Neuronal stem cell (in vitro differentiated cells): ENCODE measurements around the gene DMXL1.

Experiments
- DNase-seq: peaks from one replicate; pipeline ENCODE4 v3.0.0-alpha.2; 2013; ENCODE audit warnings: low spot score
- H2AFZ ChIP-seq: one replicate; pipeline ENCODE4 v1.6.1; 2013; ENCODE audit warnings: mild to moderate bottlenecking, low read length, inconsistent platforms
- H2AK5ac ChIP-seq: 2 replicates; pipeline ENCODE4 v1.6.1; 2013; ENCODE audit warnings: low read depth, mild to moderate bottlenecking, inconsistent platforms, low read length, moderate library complexity, mixed read lengths
- H2BK120ac ChIP-seq: 2 replicates; pipeline ENCODE4 v1.6.1; 2013; ENCODE audit warnings: low read depth, mild to moderate bottlenecking, inconsistent platforms, low read length, moderate library complexity, mixed read lengths
- H2BK12ac ChIP-seq: one replicate; pipeline ENCODE4 v1.6.1; 2013; ENCODE audit warnings: low read length, inconsistent platforms
- H2BK15ac ChIP-seq: 2 replicates; pipeline ENCODE4 v1.6.1; 2013; ENCODE audit warnings: mild to moderate bottlenecking, low read length, inconsistent platforms, mixed read lengths
- H2BK5ac ChIP-seq: one replicate; pipeline ENCODE4 v1.6.1; 2013; ENCODE audit warnings: inconsistent platforms, mild to moderate bottlenecking, low read length, moderate library complexity
- H3K14ac ChIP-seq: one replicate; pipeline ENCODE4 v1.6.1; 2013; ENCODE audit warnings: low read length, inconsistent platforms
- H3K18ac ChIP-seq: 2 replicates; pipeline ENCODE4 v1.6.1; 2013; ENCODE audit warnings: low read length, inconsistent platforms
- H3K23ac ChIP-seq: 2 replicates; pipeline ENCODE4 v1.6.1; 2013; ENCODE audit warnings: low read depth, mild to moderate bottlenecking, mixed read lengths, low read length, inconsistent platforms; ENCODE audit not compliant: poor library complexity
- H3K27ac ChIP-seq: replicated peaks from 3 replicates; pipeline ENCODE4 v1.5.1; 2013; ENCODE audit warnings: low read length, inconsistent platforms
- H3K27me3 ChIP-seq, 3 experiments: 2 replicates each; pipeline ENCODE4 v1.6.1; 2013; ENCODE audit warnings: low read length in 3 of 3, mild to moderate bottlenecking in 2 of 3, inconsistent platforms in 1 of 3, low read depth in 1 of 3, mixed read lengths in 1 of 3, moderate library complexity in 1 of 3; ENCODE audit not compliant: control insufficient read depth in 3 of 3, insufficient read depth in 3 of 3
- H3K36me3 ChIP-seq, 2 donors: replicated peaks in 1 of 2; 2 replicates each; pipeline ENCODE4 v1.6.1; 2013; ENCODE audit warnings: low read length in 2 of 2; ENCODE audit not compliant: control insufficient read depth in 2 of 2, insufficient read depth in 2 of 2
- H3K4ac ChIP-seq: 2 replicates; pipeline ENCODE4 v1.6.1; 2013; ENCODE audit warnings: inconsistent platforms, mild to moderate bottlenecking, low read length, moderate library complexity
- H3K4me1 ChIP-seq, 2 donors: 1 replicate in 1 of 2; 2 replicates in 1 of 2; pipeline ENCODE4 v1.6.1; 2013; ENCODE audit warnings: low read length in 2 of 2, low read depth in 1 of 2; ENCODE audit not compliant: control insufficient read depth in 2 of 2, insufficient read depth in 1 of 2
- H3K4me2 ChIP-seq: one replicate; pipeline ENCODE4 v1.6.1; 2013; ENCODE audit warnings: mild to moderate bottlenecking, low read length, inconsistent platforms; ENCODE audit not compliant: insufficient read depth, poor library complexity, severe bottlenecking
- H3K4me3 ChIP-seq, 2 donors: 2 replicates each; pipeline ENCODE4 v1.5.1; 2013; ENCODE audit warnings: low read length in 2 of 2, mild to moderate bottlenecking in 2 of 2, inconsistent platforms in 1 of 2, moderate library complexity in 1 of 2
- H3K79me1 ChIP-seq: one replicate; pipeline ENCODE4 v1.6.1; 2013; ENCODE audit warnings: low read depth, mild to moderate bottlenecking, inconsistent platforms, low read length, moderate library complexity
- H3K9ac ChIP-seq: one replicate; pipeline ENCODE4 v1.6.1; 2013; ENCODE audit warnings: mild to moderate bottlenecking, low read depth, low read length, inconsistent platforms; ENCODE audit not compliant: poor library complexity
- H3K9me3 ChIP-seq, 2 donors: replicated peaks in 1 of 2; 2 replicates each; pipeline versions ENCODE3 to v1.6.1; 2013; ENCODE audit warnings: low read length in 2 of 2, mild to moderate bottlenecking in 2 of 2, inconsistent platforms in 1 of 2, low read depth in 1 of 2, mixed read lengths in 1 of 2, moderate library complexity in 1 of 2; ENCODE audit not compliant: control insufficient read depth in 2 of 2, insufficient read depth in 1 of 2
- H4K8ac ChIP-seq: one replicate; pipeline ENCODE4 v1.6.1; 2013; ENCODE audit warnings: low read depth, mild to moderate bottlenecking, inconsistent platforms, low read length, moderate library complexity
- H4K91ac ChIP-seq: one replicate; pipeline ENCODE4 v1.6.1; 2013; ENCODE audit warnings: low read length, low read depth, mild to moderate bottlenecking, inconsistent platforms; ENCODE audit not compliant: poor library complexity
- WGBS, 2 donors: extraction: QIAGEN DNeasy Blood & Tissue Kit; methylation state at CpG; one replicate each; pipeline ENCODE4 v1.1.7; 2013; ENCODE audit warnings: missing lambda C conversion rate in 2 of 2, mixed read lengths in 1 of 2; ENCODE audit not compliant: insufficient read length in 2 of 2, insufficient replicate concordance in 1 of 2; ENCODE audit errors: extremely low coverage in 2 of 2; 5-methylcytosine and 5-hydroxymethylcytosine counted together

DMXL1 gene

GRCh38 chr5:119276978-119277377 is 206.1 kb downstream of the DMXL1 start:
- no peak for DNase-seq
- Histone ChIP-seq H3K14ac (no peak overlapping the region), H3K79me1 (no peaks in the 10 kb centered on the region), H3K4me1 (peaks cover 0 to 4% of the 10 kb centered on the region in 2 donors), H2BK12ac (no peak overlapping the region), H2AK5ac (no peak overlapping the region), H3K27me3 (no peaks in the 10 kb centered on the region), H2AFZ (no peak overlapping the region), H3K9me3 (no peaks in the 10 kb centered on the region), H3K23ac (no peak overlapping the region), H3K36me3 (no peaks in the 10 kb centered on the region), H2BK15ac (no peak overlapping the region), H4K91ac (no peak overlapping the region), H2BK120ac (no peak overlapping the region), H4K8ac (no peak overlapping the region), H2BK5ac (no peak overlapping the region), H3K4me3 (no peak overlapping the region), H3K4me2 (no peak overlapping the region), H3K18ac (no peak overlapping the region), H3K4ac (no peak overlapping the region), H3K27ac (no peak overlapping the region), H3K9ac (no peak overlapping the region)
- WGBS, 2 donors: no CpG with 5 or more reads among the region's 5 CpGs

GRCh38 chr5:119279093-119279492 is 208.2 kb downstream of the DMXL1 start:
- Histone ChIP-seq H4K91ac (no peak overlapping the region), H3K4ac (no peak overlapping the region), H3K4me3 (no peak overlapping the region), H3K23ac (no peak overlapping the region), H3K27ac (no peak overlapping the region), H3K27me3 (no peaks in the 10 kb centered on the region), H3K4me2 (no peak overlapping the region), H3K79me1 (no peaks in the 10 kb centered on the region), H4K8ac (no peak overlapping the region), H2BK120ac (no peak overlapping the region), H2BK15ac (no peak overlapping the region), H2BK12ac (no peak overlapping the region), H3K18ac (no peak overlapping the region), H3K36me3 (no peaks in the 10 kb centered on the region), H3K4me1 (peaks cover 0 to 2% of the 10 kb centered on the region in 2 donors), H2BK5ac (no peak overlapping the region), H2AFZ (no peak overlapping the region), H3K14ac (no peak overlapping the region), H3K9ac (no peak overlapping the region), H2AK5ac (no peak overlapping the region), H3K9me3 (no peaks in the 10 kb centered on the region)
- no CpG with 5 or more reads among the region's 1 CpG for WGBS, 2 donors
- DNase-seq: no peak

- Histone ChIP-seq H3K79me1 (no peaks in the 10 kb centered on the region), H2BK5ac (no peak overlapping the region), H3K18ac (no peak overlapping the region), H2BK15ac (no peak overlapping the region), H4K8ac (no peak overlapping the region), H2AK5ac (no peak overlapping the region), H2BK120ac (no peak overlapping the region), H3K27me3 (no peaks in the 10 kb centered on the region), H2BK12ac (no peak overlapping the region), H2AFZ (no peak overlapping the region), H3K23ac (no peak overlapping the region), H4K91ac (no peak overlapping the region), H3K4me2 (no peak overlapping the region), H3K14ac (no peak overlapping the region), H3K4me1 (peaks cover 0 to 2% of the 10 kb centered on the region in 2 donors), H3K9me3 (no peaks in the 10 kb centered on the region), H3K36me3 (no peaks in the 10 kb centered on the region), H3K27ac (no peak overlapping the region), H3K9ac (no peak overlapping the region), H3K4me3 (no peak overlapping the region), H3K4ac (no peak overlapping the region)
- no peak for DNase-seq
- WGBS, 2 donors: no CpG with 5 or more reads among the region's 3 CpGs
Measured at GRCh38 chr5:119280380-119280779, 209.5 kb downstream of the DMXL1 start.

- Histone ChIP-seq H3K4me2 (no peak overlapping the region), H3K18ac (no peak overlapping the region), H3K9me3 (no peaks in the 10 kb centered on the region), H3K4me1 (peaks cover 0 to 4% of the 10 kb centered on the region in 2 donors), H4K8ac (no peak overlapping the region), H3K14ac (no peak overlapping the region), H4K91ac (no peak overlapping the region), H2AFZ (no peak overlapping the region), H2BK12ac (no peak overlapping the region), H3K4me3 (no peak overlapping the region), H2BK15ac (no peak overlapping the region), H2BK120ac (no peak overlapping the region), H3K23ac (no peak overlapping the region), H2BK5ac (no peak overlapping the region), H3K27ac (no peak overlapping the region), H3K79me1 (no peaks in the 10 kb centered on the region), H2AK5ac (no peak overlapping the region), H3K36me3 (no peaks in the 10 kb centered on the region), H3K9ac (no peak overlapping the region), H3K4ac (no peak overlapping the region), H3K27me3 (no peaks in the 10 kb centered on the region)
- no peak for DNase-seq
- WGBS, 2 donors: no CpG with 5 or more reads among the region's 2 CpGs
Measured at GRCh38 chr5:119282628-119283027, 211.7 kb downstream of the DMXL1 start.
